Activated CD8-positive, alpha-beta memory T cell treated with anti-CD3 and anti-CD28 coated beads, Interleukin-2, amount 50 U/mL, for 24 hours (primary cell): Measurements from ENCODE around the gene PDX1.
"Not testable (repeated sequence)": the region's sequence is repeated elsewhere in the genome, so short reads cannot be mapped to it uniquely, and the experiment has no call there.

Experiments
- DNase-seq: peaks from one replicate; pipeline ENCODE4 v3.0.0-alpha.2; 2020; ENCODE audit errors: extremely low read depth

PDX1 gene

DNA sequence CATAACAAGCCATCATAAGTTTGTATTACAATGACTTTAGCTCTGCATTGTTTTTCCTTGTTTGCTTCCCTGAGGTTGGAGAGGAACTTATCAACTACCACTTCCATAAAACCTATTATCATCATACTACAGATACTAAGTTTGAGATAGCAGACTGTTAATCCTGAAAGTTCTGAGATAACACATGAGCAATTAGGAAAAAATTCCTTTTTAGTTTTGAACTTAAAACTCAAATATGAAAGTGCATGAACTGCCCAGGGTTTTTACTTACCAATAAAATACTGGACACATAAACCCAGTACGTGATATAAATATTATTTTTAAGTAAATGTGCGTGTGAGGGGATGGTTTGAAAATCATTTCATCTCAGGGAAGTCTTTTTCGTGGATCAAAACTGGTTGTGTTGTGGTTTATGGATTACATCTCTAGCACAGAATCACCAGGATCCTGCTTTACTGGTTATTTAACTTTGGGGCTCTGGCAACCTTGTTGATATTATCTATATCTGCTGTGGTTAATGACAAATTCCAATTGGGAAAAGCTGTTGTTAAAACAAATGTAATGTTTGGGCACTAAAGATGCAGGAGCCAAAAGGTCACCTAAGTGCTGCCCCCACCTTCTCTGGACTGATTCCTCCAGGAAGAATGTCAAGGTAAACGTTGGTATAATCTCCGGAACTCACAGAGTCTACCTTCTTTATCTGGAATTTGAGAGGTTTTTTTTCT, 36.9 kb downstream of the PDX1 start:
- DNase-seq: no peak

DNA sequence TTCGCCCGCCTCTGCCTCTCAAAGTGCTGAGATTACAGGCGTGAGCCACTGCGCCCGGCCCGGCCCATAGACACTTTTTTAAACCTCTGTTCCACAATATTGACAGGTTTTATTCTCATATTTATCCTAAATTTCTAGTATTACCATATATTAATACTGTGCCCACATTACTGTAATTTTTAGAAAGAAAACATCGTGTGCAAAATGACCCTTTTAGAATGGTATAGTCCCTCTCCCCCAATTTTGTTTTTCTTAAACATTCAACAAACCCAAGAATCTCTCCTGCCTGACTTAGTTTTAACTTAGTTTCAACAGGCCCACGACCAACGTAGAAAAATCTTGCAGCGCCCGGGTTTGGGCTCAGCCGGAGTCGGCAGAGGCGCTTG, 40.2 kb downstream of the PDX1 start:
- DNase-seq: no peak

DNA sequence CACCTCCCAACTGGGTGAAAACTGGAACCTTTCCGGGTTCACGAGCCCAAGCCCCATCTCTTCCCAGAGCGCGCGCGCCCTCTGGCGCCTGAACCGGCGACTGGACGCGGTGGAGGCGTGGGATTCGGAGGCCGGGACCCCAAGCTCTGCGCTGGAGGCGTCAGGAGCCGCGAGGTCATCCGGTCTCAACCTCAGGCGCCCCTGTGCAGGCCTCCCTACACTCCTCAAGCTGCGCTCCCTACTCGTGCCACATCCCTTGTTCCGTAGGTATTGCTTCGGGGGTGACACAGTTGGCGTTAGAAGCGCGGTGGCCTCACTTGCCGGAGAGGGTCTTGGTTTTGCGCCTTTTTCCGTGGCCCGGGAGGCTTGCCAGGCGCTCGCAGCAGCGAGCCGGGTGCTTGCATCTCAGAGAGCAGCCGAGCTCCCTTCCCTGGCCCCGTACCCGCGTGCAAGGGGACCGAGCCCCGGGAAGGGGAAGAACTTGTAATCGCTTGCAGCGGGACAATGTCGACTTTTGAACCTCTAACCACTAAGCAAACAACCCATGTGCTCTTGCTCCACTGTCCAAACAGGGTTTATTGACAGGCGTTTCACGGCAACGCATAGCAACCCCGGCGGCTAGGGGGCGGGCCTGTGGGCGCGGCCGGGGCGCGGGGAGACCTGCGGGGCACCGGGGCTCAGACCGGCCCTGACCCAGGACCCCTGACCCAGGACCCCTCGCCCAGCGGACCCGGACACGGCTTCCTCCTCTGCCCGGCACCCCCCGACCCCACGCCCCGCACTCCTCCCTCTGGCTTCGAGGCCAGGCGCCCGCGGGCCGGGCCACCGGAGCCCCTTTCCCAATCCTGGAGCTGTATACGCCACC, 40.8 kb downstream of the PDX1 start:
- DNase-seq: no peak

DNA sequence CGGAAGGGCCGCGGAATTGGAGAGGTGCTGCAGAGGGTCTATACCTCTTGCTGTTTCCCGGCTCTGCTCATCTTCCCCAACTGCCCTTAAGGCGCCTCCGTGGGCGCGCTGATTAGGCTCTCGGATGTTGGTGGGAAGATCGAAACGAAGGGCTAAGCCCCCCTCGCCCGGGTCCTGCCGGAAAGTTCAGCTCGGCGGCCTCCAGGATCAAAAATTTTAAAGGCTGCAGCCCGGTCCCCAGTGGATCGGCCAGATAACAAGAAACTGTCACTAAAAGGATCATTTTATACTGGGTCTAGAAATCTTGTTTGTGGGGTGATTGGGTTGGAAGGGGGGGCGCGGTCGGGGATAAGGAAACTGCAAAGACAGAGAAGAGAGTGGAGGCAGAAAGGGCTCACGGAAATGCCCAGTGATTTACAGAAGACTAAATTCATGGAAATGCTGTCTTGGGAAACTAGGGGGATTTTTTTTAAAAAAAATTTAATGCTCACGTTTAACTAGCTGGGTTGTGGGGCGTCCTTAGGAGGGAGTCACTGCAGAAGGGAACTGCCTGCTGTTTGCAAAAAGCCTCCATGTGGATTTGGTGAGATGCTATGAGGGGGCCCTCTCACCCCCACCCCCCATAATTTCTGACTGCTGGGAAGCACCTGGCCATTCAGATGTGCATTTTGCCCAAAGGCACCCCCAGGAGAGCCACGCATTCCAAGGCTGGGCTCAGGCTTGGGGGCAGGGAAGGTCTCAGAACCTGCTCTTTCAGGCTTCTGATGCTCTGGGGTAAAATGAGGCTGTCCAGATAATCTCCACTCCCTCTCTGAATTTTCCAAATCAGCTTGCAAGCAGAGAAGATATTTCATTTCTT, 41.7 kb downstream of the PDX1 start:
- DNase-seq: no peak

DNA sequence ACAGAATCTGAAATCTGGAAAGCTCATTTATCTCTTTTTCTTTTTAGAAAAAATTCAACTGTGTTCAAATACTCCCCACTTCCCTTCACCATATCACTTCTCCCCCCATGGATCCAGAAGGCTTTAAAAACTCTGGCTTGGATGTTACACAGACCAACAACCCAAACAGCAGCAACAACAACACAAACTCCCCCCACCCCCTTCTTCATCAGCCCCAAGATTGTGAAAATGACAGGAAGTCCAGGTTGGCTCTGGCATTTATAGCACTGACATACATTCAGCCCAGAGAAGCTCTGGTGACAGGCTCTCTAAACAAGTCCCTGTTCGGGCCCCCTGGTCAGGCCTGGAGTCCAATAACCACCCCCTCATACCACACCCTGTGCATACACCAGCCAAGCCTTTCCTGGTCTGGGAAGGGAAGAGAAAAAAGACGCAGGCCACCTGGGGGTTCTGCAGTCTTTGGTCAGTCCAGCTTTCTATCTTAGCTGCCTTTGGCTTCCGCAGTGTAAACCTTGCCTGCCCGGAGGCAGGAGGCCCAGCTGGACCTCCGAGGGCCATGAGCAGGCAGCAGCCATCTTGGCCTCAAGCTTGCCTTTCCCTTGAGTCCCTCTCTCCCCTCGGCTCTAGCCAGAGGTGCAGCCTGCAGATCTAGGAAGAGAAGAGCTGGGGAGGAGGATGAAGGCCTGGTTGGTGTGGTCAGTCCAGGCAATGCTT, 42.5 kb downstream of the PDX1 start:
- no peak for DNase-seq

DNA sequence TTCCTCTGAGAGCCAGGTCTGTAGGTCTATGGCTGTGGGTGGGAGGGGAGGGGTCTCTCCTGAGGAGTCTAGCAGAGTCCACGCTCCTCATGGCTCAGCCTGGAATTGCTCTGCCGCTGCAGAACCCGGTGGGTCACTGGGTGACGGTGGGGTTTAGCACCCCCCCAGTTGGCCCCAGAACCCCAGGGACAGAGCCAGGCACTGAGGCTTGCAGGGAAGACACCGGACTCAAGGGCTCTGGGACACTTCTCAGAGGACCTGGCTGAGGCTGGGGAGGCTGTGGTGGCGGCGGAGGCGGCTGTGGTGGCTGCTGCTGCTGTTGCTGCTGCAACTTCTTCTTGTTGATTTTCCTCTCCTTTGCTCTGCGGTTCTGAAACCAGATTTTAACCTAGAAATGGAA, 43.2 kb downstream of the PDX1 start:
- DNase-seq: no peak

DNA sequence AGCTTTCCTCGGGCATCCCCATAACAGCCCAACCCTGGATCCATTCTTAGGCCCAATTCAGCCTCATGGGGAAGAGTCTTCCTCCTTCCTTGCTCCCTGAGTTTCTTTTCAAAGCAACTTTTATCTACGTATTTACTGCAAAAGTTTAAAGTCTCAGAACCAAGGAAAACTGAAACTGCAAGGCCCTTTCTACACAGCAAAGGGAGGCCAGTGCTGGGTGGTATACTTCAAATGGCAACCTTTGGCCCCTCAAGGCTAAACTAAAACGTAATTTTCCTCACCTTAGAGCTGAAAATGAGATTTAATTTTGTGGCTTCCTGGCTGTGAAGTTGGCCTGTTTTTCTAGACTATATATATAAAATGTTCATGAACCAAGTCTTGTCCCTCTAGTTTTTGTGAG, 43.7 kb downstream of the PDX1 start:
- DNase-seq: no peak

DNA sequence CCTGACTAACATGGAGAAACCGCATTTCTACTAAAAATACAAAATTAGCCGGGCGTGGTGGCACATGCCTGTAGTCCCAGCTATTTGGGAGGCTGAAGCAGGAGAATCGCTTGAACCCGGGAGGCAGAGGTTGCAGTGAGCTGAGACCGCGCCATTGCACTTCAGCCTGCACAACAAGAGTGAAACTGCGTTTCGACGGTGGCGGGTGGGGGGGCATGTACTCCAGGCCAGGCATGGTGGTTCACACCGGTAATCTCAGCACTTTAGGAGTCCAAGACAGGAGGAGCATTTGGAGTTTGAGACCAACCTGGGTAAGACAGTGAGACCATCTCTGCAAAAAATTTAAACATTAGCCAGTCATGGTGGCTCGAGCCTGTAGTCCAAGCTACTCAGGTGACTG, 44.4 kb downstream of the PDX1 start:
- DNase-seq: not testable (repeated sequence)

DNA sequence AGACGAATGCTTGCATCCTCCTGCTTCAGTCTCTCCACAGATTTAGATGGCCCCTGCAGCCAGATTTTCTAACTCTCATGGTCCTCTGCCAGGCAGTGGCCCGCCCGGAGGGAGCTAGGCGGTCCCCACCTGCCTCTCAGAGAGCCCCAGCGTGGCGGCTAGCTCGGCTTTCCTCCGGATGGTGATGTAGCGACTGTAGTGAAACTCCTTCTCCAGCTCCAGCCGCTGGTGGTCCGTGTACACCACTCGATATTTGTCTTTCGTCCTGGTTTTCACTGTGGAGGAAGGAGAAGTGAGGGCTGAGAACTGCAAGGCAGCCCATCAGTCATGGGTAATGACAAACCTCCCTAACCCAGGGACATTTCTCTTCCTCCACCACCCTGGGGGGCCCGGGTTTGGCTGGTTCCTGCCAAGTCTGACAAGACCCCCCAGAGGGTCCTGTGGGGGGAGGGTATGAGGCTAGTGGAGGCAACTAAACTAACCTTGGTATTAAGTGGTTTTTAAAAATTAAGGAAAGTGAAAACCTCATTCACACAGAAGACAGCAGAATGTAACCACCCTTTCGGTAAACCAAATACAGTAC, 45.0 kb downstream of the PDX1 start:
- DNase-seq: no peak

DNA sequence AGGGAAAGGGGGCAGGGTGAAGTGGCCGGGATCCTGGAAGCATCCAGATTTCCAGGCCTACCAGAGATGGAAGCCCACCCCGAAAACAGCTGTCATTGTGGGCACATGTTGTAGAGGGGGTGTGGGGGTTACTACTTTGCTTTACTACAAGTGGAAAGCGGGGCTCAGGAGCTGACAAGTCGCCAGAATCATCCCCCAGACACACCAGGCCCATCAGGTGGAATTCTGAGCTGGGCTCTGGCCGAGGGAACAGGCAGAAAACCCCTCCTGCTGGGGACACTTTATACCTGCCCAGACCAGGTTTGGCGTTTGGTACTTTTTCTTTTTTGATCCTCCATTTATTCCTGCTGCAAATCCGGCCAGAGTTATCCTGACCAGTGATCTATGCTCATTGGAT, 45.5 kb downstream of the PDX1 start:
- no peak for DNase-seq

DNA sequence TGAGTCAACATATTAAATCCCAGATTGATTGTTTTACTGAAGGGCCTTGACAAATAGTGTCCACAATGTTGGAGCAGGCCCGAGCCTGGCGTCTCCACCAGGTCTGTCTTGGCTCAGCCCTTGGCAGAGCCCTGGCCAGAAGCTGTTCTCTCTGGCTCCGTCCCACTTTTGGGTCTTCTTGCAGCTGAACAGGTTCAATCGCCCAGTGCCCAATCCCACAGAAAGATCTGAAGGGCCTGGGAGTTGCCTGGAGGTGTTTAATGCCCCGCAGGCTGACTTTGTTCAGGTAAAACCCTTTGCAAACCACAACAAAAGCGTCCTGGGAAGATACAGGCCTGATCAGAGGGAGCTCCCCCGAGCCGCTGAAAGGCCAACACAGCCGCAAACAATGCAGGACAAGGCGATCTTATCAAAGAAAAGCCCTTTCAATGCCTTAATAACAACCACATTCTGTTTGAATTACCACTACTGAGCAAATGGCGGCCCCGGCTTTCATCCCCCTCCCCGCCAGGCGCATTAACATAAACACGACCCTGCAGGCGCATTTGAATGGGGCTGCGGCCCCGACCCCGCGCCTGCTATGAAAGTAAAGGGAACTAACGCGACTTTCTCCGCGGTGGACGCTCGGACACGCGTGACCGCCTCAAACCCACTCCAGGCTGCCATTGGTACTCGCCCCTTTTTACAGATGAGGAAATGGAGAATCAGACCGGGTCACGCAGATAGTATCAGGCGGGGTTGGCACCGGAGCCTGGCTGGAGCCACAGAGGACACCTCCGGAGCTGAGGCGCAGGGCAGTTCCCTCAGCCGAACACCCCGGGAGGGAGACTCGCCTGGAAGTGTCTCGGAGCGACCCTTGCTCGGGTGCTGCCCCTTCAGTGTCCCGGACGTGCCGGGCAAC, 46.2 kb downstream of the PDX1 start:
- DNase-seq: no peak

DNA sequence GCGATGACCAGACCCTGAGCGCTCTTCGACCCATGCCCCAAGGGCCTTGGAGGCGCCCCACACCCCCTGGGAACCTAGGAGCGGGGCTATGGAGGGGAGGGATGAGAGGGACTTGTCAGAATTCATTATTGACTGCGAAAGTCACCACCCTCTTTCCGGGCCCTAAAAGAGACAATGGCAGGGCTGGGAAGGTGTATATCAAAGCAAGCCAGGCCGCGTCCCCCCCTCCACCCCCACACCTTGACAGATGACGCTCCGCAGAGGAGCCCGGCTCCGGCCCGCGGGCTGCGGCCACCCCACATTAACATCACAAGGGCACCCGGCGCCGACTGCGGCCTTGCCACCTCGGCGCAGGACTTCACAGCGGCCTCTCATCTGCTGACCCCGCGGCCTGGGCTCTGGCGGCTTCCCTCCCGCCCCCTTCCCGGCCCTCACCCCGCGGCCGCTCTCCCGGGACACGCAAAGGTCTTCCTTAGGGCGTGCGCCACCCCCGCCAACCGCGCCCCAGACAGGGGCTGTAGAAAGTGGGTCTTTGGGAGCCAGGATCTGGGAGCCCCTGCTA, 46.9 kb downstream of the PDX1 start:
- DNase-seq: no peak

DNA sequence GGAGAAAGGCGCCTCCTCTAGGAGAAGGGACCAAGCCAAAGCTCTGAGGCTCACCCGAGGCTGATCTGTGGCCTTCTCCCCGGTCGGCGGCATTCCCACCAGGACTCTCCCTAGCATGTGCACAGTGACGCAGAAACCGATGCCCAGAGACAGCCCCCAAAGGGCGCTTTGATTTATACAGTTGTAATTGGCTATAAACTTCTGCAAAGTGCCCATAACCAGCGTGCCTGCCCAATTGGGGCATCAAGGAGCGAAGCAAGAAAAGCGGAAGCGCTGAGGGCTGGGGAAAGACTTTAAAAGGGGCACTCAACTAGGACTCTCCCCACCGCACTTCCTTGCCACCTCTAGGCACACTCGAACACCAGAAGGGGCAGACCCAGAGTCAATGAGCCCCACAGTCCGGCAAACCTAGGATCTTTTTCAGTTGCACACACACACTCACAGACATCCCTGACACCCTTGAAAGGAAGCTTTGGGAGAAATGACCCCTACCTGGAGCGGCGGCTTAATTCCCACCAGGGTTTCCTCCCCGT, 47.5 kb downstream of the PDX1 start:
- DNase-seq: no peak

DNA sequence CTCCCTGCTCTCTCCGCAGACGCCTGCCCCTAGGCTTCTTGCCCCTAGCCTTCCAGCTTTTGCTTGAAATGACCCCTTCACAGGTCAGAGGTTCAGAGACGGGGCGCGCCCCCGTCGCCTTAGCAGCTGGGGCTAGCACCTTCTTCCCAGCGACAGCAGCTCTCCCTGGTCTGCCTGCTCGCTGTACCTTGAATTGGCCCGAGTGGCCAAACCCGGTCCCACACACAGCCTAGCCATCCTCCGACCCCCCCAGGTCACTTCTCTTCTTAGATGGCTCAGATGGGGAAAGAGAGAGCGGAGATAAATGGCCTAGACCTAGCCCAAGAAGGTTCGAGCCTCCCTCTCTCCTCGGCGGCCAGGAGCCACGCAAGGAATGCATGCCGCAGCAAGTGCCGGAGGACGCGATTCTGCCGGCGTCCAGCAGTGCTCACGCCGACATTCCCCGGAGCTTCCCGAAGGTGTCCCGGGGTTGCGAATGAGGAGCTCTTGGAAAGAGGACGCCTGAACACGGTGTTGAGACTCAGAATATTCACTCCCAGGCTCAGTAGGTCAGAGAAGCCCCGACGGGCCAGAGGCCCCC, 48.0 kb downstream of the PDX1 start:
- no peak for DNase-seq

DNA sequence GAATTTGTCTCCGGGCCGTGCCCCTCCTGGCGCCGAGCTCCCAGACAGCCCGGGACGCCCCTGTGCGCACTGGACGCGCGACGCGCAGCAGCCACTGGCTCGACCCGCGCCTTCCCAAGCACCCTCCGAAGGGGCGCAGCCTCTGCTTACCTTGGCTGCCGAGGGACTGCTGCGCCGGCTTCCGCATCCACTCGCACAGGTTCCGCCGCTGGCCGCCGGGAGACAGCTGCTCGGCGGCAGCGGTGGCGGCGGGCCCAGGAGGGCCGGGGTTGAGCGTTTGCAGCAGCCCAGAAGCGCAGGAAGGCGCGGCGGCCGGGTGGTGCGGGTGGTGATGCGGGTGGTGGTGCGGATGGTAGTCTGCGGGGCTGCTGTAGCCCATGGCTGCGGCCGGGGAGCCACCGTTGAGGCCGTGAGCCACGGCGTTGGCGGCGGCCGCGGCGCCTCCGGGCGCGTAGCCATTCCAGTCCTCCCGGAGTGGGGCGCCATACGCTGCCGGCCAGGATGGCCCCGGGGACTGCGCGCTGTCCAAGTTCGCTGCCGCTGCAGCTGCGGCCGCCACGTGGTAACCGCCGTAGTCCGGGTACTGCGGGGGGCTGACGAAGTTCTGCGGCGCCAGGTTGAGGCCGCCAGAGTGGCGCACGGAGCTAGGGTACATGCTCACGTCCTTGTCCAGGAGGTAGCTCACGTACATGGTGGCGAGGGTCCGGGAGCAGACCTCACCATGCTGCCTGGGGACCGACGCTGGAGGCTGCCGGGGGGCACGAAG, 48.7 kb downstream of the PDX1 start:
- DNase-seq: no peak

DNA sequence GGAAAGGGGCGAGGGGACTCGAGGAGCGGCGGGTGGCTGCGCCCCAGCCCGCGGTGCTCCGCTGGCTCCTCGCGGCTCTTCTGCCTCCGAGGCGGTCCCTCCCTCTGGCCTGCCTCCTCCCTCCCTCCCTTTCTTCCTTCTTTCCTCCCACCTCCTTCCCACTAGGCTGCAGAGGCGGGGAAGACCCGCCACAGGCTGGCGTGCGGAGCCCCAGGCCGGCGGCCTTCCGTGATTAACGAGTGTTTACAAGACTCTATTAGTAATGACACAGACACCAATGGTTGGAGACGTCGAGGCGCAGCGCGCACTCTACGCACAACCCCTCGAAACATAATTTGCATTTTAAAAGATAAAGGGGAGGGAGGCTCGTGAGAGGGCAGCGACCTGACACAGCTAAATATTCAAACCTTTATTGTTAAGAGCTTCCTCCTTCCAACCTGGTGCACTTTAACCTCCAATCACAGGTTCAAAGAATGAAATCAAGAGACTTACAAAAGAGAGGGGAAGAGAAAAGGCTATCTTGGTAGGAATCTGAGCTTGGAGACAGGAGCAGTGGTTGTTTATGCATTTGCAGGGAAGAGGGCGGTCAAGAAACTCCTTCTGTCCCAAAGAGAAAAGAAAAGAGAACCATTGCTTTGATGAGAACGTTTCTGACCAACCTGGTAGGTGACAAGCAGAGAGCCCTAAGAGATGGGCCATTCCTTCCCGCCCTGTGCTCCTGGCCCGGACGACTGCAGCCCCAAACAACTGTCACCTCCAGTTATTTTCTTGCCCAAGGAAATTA, 49.5 kb downstream of the PDX1 start, which contains the start of gene CDX2:
Gene CDX2, minus strand, starts transcription at position 234 of the 784 bp plus-strand sequence. CDS start 309 bp downstream, outside the sequence.
- DNase-seq: no peak

DNA sequence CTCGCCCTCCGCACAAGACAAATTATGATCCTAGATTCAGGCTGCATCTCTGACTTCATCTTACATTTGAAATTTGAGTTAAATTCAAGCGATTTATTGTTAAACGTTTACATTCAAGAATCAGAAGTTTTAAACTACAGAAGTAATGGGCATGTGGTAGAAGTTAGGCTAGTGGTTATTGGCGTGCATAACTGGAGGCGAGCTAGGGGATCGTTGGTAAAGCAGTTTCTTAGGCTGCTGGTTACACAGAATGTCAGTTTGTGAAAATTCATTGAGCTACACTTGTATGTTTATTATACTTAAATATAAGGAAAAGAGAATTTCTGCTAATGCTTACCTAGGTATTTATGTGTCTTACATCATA, 50.0 kb downstream of the PDX1 start:
- no peak for DNase-seq
